HG02884 (cell line): ENCODE results near the gene PLN.

Source experiments
- ATAC-seq: cut with Tn5 transposase; IDR thresholded peaks from one replicate; pipeline ENCODE4 v1.9.1; 2021; ENCODE audit warnings: mild to moderate bottlenecking, moderate library complexity; ENCODE audit not compliant: unreplicated experiment

Gene PLN

DNA sequence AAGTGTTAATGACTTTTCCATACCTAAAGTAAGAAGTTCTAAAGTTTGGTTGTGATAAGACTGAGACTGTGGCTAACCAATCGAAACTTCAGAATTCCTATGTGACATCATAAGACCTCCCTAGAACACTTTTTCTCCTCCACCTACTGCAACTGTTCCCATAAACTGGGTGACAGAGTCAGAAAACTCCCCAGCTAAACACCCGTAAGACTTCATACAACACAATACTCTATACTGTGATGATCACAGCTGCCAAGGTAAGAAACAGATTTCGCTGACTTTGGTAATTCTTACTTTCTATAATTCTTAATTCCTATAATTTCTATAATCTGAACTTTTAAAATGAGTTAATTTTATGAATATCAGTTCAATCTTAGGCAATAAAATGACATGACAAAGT, at the start of gene PLN:
TSS of gene PLN (plus strand) at position 161 of the 400 bp plus-strand sequence. CDS start 10,626 bp downstream, outside the sequence.
- no peak for ATAC-seq

DNA sequence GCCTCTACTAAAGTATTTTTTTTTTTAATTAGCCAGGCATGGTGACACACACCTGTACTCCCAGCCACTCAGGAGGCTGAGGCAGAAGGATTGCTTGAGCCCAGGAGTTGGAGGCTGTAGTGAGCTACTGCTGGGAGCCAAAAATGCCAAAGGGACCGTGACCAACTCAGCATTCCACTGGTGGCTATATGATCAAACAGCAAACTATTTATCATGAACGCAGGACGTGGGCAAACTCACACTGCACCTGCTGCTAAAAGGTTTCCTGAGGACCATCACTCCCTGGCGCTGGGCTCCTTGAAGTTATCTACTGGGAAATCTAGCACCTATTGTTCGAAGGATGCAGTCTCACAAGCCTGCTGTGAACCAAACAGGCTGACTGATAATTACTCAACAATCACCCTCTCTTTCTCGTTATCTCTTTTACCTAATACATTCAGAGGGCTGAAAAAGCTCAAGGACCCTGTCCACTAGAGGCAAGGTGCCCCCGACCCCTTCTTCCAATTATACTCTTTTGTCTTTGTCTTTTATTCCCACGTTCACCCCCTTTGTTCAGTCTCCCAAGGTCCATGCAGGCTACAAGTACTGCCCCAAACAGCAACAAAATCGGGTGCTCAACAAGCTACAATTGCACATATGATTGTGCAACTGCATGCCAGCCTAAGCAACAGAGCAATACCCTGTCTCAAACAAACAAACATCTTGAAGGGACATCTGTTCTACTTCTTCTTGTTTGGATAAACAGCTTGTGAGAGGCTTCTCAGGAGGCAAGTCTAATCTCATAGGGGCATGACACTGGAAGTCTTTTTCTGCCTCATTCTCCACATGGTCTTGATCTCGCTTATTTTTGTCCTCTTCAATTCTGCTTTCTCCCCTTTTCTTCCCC, 47.7 kb upstream of the PLN start:
- ATAC-seq = no peak

DNA sequence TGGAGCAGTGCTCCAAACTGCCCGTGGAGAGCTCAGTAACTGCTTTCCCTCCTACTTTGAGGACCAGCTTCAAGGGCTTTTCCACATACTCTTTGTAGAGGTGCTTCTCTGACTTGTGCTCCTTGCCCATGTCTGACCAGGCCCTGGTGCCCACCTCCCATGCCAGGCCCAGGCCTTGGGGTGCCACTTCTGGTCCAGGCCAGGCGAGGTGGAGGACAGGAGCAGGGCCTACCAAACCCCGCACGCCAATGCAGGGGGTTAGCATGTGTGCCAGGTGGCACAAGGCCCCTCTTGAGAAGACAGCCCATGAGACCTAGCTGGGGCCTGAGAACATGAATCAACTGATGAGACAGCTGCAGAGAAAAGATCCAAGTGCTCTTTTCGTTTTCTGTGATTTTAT, 47.0 kb upstream of the PLN start:
- ATAC-seq = no peak

DNA sequence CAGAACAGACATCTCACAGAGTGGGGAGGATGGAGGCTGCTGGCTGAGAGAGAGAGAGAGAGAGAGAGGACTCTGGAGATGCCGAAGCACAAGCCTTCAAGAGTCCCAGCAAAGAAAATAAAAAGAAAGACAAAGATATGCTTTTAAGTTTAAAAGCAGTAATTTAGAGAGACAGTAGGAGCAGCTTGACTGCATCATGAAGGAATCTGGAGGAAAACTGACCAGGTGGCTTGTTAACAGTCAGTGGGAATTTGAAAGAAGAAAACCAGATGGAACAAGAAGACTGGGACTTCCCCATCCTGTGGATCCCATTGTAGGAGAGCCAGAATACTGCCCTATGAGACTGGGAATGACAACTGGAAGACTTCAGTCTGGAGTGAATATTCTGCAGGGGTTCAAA, 46.3 kb upstream of the PLN start:
- no peak for ATAC-seq

DNA sequence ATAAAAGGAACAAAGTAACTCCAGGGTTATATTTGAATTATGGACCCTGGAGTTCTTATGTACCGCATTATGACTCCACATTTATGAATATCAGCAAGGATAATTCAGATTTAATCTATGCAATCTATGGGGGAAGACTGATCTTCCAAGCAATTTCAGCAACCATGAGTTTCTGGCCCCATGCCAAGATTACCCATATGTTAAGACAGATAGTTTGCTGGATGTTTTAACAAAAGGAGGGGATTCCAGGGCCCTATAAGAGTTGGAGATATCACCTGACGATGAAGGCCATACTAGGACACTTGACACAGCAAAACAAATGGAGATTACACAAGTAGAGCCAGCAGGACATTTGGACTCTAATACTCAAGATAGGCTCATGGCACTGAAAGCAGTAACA, 45.9 kb upstream of the PLN start:
- no peak for ATAC-seq

DNA sequence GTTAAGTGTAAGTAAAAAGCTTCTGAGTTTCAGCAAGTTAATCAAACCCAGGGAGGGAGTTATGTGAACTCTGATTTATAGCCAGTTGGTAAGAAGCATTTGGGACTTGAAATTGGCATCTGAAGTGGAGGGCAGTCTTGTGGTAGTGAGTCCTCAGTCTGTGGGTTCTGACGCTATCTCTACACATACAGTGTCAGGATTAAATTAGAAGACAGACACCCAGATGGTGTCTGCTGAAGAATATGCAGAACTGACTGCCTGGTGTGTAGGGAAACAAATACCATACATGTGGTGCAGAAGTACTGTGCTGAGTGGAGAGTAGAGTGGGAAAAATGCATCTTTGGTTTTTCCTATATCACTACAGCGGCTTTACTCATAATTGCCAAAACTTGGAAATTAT, 43.5 kb upstream of the PLN start:
- ATAC-seq = no peak

DNA sequence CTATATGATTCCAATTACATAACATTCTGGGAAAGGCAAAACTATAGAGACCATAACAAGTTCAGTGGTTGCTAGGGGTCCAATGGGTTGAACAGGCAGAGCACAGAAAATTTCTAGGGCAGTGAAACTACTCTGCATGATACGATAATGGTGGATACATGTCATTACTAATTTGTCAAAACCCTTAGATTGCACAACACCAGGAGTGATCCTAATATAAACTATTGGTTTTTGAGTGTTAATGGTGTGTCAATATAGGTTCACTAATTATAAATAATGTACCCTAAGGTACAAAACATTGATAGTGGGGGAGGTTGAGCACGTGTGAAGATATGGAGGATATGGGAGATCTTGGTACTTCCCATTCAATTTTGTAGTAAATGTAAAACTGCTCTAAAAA, 42.4 kb upstream of the PLN start:
- no peak for ATAC-seq

DNA sequence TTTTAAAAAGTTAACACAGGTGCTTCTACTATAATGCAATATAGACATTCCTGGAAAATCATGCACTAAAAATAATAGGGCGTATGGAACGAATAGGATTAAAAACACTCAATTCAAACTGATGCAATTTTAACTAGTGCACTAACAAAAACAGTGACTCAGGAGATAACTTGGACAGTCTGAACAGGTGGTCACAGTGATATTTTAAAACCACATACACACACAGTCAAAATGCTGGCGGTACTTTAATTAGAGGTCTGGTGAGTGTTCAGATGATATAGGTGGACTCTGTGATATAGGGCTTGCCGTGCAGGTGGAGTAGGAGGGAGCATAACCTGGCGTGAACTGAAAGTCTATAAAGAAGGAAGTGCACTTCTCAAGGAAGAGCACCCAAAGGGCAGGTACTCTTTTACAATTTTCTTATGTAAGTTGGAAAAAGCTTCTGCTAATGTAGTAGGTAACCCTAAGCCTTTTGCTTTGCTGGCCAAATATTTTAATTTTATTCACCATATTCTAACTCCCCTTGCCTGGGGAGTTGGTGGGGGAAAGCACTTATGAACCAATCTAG, 41.9 kb upstream of the PLN start:
- no peak for ATAC-seq

DNA sequence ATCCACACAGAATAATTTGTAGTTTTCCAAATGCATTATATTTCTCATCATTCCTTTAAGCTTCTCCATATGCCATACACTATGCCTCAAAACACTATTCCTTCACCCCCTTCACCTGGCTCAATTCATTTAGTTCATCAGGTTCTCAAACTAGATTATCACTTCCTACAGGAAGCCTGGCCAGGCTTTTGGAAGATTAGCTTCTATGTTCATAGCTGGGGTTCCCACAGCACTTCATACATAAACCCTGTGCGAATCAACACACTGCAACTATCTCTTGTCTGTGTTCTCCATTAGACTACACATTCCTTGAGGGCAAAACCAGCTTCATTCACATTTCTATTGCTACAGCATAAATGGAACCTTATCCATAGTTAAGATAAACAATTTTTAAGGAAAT, 40.5 kb upstream of the PLN start:
- no peak for ATAC-seq

DNA sequence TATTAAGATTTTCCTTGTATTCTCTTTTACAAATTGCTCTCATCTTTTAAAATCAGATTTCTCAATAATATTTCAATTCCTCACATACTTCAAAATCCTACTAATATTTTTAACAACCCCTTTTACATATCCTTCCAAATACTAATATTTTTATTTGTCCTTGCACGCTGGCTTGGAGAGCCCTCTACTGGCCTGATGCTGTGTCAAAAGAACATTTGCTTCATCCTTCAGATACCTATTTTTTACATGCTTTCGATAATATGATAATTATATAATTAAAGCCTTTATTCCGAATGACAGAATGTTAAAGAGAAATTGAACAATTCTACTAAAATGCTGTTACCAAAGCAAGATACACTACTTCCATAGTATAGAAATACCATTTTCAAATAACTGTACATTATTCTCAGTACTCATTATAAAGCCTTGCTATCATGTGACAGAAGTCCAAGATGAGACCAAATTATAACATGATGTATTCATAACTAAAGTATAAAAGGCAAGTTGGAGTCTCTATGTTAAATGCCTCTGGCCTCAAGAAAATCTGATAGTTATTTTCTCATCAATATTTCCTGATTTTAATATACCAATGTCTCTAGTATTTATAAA, 39.0 kb upstream of the PLN start:
- ATAC-seq = no peak

DNA sequence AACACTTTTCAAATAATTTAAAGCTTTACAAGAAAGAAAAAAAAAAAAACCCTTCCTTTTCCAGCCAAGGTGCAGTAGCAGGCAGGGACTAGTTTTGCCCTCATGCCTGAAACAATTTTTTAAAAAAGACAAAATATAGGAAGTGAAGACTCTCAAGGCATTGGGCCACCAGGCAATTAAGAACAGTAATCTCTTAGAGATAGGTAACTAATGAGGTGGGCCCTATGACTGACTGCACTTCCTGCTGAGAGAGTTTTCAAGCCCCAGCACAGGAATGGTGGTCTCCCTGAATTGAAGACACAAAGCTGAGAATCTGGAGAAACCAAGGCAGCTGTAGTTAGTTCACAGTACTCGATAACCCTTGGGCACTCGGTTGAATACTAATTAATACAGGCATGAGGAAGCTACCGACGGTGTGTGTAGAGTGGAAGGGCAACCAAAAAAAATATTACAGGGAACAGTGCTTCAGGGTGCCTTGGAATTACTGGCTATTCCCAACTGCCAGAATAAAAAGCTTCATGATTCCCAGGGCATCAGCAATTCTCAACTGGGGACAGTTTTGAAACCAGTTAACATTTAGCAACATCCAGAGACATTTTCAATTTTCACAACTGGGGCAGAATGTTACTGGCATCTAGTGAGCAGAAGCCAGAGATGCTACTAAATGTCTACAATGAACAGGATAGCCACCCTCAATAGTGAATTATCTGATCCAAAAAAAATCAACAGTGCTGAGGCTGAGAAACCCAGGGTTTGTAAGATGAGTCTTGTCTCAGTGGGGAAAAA, 36.0 kb upstream of the PLN start:
- ATAC-seq = no peak

DNA sequence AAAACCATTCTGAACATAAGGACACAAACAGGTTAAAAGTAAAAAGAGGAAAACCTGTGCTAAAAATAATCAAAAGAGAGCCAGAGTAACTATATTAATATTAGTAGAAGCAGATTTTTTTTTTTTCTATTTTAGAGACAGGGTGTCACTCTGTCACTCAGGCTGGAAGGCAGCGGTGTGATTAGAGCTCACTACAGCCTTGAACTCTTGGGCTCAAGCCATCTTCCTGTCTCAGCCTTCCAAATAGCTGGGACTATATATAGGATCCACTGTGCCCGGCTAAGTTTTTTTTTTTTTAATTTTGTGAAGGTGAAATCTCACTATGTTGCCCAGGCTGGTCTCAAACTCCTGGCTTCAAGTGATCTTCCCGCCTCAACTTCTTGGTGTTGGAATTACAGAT, 33.4 kb upstream of the PLN start:
- ATAC-seq = no peak

DNA sequence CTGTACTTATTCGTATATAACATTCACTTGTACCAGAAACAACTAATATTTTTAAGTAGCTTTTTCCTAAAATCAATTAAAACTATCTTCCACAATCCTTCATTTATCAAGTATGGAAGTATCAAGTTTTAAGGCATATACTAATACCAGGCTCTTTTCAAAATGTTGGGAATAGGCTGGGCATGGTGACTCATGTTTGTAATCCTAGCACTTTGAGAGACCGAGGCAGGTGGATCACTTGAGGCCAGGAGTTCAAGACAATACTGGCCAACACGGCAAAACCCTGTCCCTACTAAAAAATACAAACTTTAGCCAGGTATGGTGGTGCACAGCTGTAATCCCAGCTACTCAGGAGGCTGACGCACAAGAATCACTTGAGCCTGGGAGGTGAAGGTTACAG, 25.7 kb upstream of the PLN start:
- no peak for ATAC-seq

DNA sequence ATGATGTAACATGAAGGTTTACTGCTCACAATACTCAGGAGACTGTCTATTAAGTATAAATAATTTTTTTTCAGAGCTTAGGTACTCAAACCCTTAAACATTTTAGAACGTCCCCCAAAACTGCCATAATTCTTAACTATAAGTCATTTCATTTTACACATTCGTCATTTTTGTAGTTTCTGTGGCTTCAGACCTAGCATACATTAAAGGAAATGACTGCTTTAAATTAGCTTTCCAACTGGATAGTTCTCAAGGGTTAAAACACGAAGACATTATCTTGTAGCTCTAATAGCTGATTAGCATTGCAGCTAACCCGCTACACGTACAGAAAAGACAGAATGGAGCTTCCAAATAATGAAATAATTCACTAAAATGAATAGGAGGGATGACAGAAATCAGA, 24.9 kb upstream of the PLN start:
- no peak for ATAC-seq

DNA sequence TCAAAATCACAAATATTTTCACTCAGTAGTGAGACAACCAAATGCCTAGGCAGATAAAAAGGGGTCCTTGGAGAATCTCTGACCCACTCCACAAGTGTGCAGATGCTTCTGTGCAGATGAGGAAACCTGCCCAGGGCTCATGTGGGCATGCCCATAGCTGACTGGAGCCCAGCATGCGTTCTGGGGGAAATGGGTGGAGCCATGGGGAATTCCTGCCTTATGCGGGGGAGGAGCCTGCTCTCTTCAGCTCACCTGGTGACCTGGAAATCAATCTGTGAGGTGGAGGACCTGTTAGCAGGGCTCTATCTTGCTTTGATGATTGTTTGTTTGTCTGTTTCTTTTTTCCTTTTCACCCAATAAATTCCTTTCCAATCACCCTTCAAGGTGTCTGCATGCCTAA, 23.4 kb upstream of the PLN start:
- ATAC-seq = no peak

DNA sequence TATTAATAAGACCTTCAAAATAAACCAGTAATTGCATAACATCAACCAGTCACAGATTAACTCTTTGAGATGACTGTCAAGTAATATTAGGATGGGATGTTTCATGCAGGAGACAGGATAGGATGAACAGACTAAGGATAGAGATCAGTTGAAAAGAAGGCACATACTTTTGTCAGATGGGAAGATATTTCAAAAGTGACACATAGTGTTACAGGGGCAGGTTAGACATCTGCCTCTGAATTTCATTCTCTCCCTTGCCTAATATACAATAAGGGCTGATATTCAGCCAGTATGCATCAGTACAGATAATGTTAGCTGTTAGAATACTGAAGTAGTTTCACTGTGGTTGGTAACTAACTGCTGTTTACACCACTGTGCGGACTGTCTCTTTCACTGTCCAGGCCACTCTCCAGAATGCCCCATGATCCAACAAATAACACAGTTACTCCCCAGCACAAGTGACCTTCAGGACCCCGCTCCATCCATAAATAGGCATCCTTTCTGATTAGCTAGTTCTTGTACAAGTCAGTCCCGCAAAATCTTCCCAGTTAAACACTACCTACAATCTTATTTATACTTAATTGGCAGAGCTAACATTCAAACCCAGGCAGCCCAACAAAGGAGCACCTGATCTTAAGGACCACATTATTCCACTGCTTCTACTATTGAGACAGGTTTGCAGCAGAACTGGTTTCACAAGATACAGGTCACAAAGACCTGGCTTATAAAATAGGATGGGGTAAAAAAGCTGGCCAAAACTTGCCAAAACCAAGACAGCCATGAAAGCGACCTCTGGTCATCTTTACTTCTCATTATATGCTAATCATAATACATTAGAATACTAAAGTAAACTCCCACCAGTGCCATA, 21.9 kb upstream of the PLN start:
- ATAC-seq = no peak

DNA sequence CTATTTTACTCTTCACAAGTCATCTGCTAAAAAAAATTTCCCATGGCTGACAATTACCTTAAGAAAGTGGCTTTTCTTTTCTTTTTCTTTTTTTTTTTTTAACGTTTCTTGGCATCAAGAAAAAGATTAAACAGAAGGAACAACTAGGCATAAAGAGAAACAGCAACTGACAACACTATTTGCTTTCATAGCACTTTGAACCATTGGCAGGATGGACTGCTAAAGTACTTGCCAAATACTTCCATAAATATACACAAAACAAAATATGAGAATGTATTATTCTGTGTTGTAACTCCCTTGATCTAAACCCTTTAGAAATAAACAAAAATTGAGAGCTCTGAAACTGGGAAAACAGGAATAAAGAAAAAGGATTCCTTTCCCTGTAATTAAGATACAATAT, 20.0 kb upstream of the PLN start:
- ATAC-seq = no peak

DNA sequence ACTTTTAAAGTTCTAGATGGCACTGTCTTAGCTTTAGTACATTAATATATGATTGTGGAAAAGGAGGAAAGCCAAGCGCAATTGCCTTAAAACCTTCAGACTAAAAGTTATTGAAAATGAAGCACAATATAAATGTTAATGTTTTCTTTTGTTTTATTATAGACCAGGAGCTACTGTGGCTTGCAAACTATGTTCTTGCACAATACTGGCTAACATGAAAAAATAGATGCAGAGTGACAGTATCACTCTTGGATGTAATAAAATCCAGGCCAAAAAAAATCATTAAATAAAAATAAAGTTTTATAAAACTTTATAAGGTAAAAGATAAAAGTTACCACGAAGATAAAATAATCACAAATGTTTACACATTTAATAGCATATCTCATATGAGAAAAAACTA, 18.3 kb upstream of the PLN start:
- no peak for ATAC-seq

DNA sequence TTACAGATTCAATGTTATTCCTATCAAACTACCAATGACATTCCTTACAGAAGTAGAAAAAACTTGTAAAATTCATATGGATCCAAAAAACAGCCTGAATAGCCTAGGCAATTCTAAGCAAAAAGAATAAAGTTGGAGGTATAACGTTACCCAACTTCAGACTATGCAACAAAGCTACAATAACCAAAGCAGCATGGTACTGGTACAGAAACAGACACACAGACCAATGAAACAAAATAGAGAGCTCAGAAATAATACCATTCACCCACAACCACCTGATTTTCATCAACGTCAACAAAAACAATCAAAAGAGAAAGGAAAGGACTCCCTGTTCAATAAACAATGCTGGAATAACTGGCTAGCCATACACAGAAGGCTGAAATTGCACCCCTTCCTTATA, 17.2 kb upstream of the PLN start:
- ATAC-seq = no peak

DNA sequence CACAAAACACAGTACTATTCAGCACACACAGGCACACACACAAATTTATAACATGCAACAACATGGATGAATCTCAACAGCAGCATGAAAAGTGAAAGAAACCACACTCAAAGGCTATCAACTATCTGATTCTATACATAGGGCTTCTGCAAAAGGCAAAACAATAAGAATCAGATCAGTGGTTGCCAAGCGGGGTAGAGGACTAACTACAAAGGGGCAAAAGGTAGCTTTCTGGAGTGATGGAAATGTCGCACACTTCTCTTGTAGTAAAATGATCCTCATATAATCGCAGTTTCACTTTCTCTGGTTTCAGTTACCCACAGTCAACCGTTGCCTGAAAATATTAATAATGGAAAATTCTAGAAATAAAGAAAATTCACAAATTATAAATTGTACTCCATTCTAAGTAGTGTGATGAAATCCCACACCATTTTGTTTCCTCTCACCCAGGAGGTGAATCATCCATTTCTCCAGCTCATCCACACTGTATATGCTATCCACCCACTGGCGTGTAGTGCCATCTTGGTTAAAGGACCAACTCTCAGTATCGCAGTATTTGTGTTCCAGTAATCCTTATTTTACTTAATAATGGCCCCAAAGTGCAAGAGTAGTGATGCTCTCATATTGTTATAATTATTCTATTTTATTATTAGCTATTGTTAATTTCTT, 12.8 kb upstream of the PLN start:
- no peak for ATAC-seq
